ENCODE data around the gene TTLL7. TPM values are rescaled to one million over a fixed set of nuclear protein-coding genes. Genes with fewer than 3 reads are reported as not detected.

Gene TTLL7
- total and polyA plus RNA-seq, 9 of the 15 experiments (the other 6 are each of a cell fraction or from before 2014, with no cell fraction given): 0.63 to 2.6 (median 1.7) TPM

DNA sequence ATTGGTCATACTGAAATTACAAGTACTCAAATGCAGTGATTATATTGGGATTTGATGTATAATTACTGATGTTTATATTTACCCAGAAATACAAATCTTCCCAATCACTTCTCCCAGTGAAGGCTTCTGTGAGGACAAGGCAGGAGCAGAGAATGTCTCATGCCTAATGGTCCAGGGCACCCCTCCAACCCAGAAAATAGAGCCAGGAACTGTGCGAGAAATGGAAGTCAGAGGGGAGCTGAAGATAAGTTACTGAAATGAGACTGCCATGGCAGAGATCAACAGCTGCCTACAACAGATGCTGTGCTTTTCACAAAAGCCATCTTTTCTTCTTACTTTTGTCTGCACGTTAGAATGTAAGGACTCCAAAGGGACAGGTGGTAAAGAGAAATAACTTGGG lies 171.2 kb downstream of the TTLL7 start (continued):
- TF ChIP-seq, protein P1, sequence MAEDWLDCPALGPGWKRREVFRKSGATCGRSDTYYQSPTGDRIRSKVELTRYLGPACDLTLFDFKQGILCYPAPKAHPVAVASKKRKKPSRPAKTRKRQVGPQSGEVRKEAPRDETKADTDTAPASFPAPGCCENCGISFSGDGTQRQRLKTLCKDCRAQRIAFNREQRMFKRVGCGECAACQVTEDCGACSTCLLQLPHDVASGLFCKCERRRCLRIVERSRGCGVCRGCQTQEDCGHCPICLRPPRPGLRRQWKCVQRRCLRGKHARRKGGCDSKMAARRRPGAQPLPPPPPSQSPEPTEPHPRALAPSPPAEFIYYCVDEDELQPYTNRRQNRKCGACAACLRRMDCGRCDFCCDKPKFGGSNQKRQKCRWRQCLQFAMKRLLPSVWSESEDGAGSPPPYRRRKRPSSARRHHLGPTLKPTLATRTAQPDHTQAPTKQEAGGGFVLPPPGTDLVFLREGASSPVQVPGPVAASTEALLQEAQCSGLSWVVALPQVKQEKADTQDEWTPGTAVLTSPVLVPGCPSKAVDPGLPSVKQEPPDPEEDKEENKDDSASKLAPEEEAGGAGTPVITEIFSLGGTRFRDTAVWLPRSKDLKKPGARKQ (CRISPR knock-in tag; IDR thresholded peaks at IDR 0.05): no peak
- no peak for TF ChIP-seq JUN (IDR thresholded peaks at IDR 0.05; ENCODE audit: borderline replicate concordance, low read depth, low read length)
- no peak for TF ChIP-seq JUN (CRISPR knock-in tag; IDR thresholded peaks at IDR 0.05; ENCODE audit: borderline replicate concordance)
- TF ChIP-seq PTBP1 (IDR thresholded peaks at IDR 0.05; ENCODE audit: low read depth, low read length): no peak
- TF ChIP-seq, protein P2, sequence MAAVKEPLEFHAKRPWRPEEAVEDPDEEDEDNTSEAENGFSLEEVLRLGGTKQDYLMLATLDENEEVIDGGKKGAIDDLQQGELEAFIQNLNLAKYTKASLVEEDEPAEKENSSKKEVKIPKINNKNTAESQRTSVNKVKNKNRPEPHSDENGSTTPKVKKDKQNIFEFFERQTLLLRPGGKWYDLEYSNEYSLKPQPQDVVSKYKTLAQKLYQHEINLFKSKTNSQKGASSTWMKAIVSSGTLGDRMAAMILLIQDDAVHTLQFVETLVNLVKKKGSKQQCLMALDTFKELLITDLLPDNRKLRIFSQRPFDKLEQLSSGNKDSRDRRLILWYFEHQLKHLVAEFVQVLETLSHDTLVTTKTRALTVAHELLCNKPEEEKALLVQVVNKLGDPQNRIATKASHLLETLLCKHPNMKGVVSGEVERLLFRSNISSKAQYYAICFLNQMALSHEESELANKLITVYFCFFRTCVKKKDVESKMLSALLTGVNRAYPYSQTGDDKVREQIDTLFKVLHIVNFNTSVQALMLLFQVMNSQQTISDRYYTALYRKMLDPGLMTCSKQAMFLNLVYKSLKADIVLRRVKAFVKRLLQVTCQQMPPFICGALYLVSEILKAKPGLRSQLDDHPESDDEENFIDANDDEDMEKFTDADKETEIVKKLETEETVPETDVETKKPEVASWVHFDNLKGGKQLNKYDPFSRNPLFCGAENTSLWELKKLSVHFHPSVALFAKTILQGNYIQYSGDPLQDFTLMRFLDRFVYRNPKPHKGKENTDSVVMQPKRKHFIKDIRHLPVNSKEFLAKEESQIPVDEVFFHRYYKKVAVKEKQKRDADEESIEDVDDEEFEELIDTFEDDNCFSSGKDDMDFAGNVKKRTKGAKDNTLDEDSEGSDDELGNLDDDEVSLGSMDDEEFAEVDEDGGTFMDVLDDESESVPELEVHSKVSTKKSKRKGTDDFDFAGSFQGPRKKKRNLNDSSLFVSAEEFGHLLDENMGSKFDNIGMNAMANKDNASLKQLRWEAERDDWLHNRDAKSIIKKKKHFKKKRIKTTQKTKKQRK (IDR thresholded peaks at IDR 0.05; ENCODE audit: borderline replicate concordance, low read depth, low read length): no peak
- no peak for TF ChIP-seq ZNF316 (IDR thresholded peaks at IDR 0.05)
- no peak for TF ChIP-seq KLF13 (tag; IDR thresholded peaks at IDR 0.05; ENCODE audit: borderline replicate concordance, low read depth)
